B cell (primary cell): ENCODE results near the gene PHACTR2.

ENCODE experiments used
- CTCF ChIP-seq: fragments of 200-600 bp; IDR thresholded peaks from one replicate; pipeline ENCODE4 v1.8.0; 2022; ENCODE audit warnings: antibody characterized with exemption, mild to moderate bottlenecking
- EZH2 ChIP-seq: IDR thresholded peaks from 2 replicates; pipeline ENCODE4 v1.6.1; 2012; ENCODE audit warnings: borderline replicate concordance, low read depth, mild to moderate bottlenecking, moderate library complexity, low read length; ENCODE audit not compliant: insufficient read depth, poor library complexity, severe bottlenecking

- no peak for TF ChIP-seq CTCF
- TF ChIP-seq EZH2: no peak
Observed at GRCh38 chr6:143733510-143733909, 55.7 kb downstream of the PHACTR2 start.
